GM23248 (cell line): Measurements from ENCODE around the gene ULBP1.

Experiments used
- EZH2 ChIP-seq: fragments of 200-600 bp; sonication (generic); IDR thresholded peaks from 2 replicates; pipeline ENCODE4 v1.6.1; 2018; ENCODE audit warnings: antibody characterized with exemption, mild to moderate bottlenecking; ENCODE audit not compliant: insufficient read depth, poor library complexity, severe bottlenecking
- EZH2phosphoT487 ChIP-seq: fragments of 200-600 bp; sonication (generic); IDR thresholded peaks from 2 replicates; pipeline ENCODE4 v1.6.1; 2018; ENCODE audit warnings: antibody characterized with exemption, moderate library complexity, mild to moderate bottlenecking, low read depth; ENCODE audit not compliant: insufficient read depth

DNA sequence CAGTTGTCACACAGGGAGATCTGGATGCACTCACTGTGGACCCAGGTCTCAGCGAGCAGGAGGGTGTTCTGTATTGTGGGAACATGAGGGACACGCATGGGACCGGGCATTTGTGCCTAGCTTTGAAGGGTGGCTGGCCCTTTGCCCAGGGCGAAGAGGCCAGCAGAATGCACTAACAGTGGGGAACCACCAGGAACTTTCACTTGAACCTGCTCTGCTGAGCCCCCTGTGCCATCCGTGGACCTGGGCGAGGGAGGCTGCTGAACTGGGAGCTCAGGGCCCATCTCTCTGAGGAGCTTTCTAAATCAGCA lies 23.1 kb upstream of the ULBP1 start:
- TF ChIP-seq EZH2phosphoT487 = no peak
- TF ChIP-seq EZH2 = no peak
